Measurements from ENCODE around the gene MPRIP.

DNA sequence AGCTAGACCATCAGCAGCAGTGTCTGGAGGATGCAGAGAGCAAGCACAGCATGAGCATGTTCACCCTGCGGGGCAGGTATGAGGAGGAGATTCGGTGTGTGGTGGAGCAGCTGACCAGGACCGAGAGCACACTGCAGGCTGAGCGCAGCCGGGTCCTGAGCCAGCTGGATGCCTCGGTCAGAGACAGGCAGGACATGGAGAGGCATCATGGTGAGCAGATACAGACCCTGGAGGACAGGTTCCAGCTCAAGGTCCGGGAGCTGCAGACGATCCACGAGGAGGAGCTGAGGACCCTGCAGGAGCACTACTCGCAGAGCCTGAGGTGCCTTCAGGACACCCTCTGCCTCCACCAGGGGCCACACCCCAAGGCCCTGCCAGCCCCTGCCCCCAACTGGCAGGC is 125.1 kb downstream of the MPRIP start:
- no peak for TF ChIP-seq POLR2A (IDR thresholded peaks at IDR 0.05)
- TF ChIP-seq, protein P1, sequence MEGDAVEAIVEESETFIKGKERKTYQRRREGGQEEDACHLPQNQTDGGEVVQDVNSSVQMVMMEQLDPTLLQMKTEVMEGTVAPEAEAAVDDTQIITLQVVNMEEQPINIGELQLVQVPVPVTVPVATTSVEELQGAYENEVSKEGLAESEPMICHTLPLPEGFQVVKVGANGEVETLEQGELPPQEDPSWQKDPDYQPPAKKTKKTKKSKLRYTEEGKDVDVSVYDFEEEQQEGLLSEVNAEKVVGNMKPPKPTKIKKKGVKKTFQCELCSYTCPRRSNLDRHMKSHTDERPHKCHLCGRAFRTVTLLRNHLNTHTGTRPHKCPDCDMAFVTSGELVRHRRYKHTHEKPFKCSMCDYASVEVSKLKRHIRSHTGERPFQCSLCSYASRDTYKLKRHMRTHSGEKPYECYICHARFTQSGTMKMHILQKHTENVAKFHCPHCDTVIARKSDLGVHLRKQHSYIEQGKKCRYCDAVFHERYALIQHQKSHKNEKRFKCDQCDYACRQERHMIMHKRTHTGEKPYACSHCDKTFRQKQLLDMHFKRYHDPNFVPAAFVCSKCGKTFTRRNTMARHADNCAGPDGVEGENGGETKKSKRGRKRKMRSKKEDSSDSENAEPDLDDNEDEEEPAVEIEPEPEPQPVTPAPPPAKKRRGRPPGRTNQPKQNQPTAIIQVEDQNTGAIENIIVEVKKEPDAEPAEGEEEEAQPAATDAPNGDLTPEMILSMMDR (IDR thresholded peaks at IDR 0.05): no peak
